ENCODE measurements around the gene MIGA1.
"Not testable (repeated sequence)": the region's sequence is repeated elsewhere in the genome, so short reads cannot be mapped to it uniquely, and the experiment has no call there.

MIGA1 gene, protein sequence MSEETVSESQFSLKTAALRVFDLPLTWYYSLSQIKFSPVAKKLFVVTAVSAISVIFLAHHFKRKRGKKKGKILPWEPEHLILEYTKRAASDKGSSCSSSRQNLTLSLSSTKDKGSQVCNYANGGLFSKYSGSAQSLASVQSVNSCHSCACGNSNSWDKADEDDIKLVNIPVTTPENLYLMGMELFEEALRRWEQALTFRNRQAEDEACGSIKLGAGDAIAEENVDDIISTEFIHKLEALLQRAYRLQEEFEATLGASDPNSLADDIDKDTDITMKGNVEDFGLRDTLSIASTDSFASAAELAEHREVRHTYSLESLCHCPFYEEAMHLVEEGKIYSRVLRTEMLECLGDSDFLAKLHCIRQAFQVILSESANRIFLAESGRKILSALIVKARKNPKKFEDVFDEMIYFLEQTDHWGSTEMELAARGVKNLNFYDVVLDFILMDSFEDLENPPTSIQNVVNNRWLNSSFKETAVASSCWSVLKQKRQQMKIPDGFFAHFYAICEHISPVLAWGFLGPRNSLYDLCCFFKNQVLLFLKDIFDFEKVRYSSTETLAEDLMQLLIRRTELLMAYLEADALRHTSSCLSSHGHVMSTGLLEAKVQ

DNA sequence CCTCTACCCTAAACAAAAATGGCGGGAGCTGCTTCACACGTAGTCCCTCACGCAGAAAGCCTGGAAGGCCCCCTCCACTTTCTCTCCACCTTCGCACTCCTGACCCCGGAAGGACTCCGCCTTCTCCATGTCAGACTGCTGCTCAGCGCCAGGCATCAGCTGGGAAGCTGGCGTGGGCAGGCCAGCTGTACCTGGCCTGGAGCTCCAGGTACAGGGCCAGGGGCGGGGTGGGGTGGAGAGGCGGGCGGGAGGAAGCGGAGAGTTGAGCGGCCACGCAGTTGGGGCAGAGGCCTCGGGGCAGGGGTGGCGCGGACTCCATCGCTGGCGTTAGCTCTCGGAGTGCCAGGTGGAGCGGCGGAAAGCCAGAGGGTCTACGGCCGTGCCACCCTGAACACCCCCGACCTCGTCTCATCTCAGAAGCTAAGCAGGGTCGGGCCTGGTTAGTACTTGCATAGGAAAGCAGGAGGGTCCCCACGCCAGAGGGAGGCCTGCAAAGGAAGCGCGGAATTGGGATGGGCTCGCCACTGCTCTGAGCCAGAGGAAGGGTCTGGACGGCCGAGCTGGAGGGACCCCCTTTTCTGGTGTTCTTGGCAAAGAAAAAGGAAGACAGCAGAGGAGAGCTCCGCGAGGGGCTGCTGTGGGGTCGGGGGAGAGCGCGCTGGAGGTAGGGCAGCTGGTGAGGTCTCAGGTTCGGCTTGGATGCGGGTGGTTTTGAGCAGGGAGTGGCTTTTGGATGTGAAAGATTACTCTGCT is at the start of gene MIGA1:
MIGA1 (plus strand) TSS at position 121 of the 753 bp plus-strand sequence. CDS start 3,604 bp downstream, outside the sequence.
- DNase-seq: peak; percentile 94

DNA sequence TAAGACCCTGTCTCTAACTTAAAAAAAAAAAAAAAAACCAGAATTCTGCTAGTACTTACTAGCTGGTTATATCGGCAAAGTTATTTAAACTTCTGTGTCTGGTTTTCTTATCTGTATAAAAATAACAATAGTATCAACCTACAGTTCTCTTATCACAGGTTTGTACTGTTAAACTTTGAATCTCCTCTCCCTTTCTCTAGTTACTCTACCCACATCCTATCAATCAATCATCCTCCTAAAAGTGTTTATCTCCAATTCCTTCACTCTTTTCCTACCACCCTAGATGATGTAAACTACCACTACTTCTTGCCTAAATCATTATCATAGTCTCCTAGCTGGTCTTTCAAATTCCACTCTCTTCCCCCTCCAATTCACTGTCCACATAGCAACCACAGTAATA is 47.4 kb upstream of the MIGA1 start:
- DNase-seq: no peak

- no peak for DNase-seq
These were observed 40.2 kb upstream of the MIGA1 start for GRCh38 chr1:77739235-77739634.

DNA sequence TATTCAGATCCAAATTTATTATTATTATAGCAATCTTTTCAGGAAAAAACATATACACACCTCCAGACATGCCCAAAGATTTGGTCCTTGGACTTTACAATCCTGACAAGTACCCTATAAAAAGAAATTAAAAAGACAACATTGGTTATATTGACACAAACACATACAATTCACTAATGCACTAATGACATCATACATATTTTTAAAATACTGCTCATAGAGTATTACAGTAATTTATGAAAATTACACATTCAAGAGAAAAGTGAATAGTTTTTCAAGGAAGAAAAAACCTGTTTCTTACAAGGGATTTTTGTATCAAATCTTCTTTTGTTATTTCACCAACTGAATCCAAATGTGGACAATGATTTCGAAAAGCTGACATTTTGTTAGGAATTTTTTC is 38.1 kb upstream of the MIGA1 start:
- no peak for DNase-seq

DNA sequence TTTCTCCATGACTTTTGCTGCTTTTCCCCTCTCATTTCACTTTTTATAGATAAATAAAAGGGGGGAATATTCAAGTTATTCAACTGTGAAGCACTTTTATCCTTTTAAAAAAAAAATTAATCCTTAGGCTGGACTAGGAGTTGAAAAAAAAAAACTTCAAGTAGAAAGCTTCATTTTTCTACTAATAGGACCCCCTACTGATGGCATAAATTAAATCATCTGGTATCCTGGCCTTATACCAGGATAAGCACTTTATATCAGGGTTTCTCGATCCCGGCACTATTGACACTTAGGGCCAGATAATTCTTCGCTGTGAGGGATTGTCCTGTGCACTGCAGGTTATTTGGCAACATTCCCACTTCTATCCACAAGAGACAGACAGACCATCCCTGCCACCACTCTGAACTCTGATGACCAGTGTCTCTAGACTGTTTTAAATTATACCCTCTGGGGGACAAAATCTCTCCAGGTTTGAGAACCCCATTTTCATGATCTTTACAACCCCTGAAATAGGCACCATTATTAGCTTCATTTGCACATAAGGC is 37.4 kb upstream of the MIGA1 start:
- no peak for DNase-seq

DNA sequence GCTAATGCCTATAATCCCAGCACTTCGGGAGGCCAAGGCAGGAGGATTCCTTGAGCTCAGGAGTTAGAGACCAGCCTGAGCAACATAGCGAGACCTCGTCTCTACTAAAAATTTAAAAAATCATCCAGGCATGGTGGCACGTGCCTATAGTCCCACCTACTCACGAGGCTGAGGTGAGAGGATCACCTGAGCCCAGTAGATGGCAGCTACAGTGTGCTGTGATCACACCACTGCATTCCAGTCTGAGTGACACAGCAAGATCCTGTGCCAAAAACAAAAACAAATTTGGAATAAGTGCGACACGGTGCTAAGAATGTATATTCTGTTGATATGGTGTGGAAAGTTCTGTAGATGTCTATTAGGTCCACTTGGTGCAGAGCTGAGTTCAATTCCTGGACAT is 34.9 kb upstream of the MIGA1 start:
- no peak for DNase-seq

GRCh38 chr1:77749489-77749888 is 30.0 kb upstream of the MIGA1 start:
- not testable (repeated sequence) for DNase-seq

- DNase-seq: no peak
These were observed 23.2 kb upstream of the MIGA1 start for GRCh38 chr1:77756052-77756754.

- DNase-seq: no peak
These were observed 22.3 kb upstream of the MIGA1 start for GRCh38 chr1:77757066-77757584.

- no peak for DNase-seq
These were observed 21.8 kb upstream of the MIGA1 start for GRCh38 chr1:77757603-77758002.

DNA sequence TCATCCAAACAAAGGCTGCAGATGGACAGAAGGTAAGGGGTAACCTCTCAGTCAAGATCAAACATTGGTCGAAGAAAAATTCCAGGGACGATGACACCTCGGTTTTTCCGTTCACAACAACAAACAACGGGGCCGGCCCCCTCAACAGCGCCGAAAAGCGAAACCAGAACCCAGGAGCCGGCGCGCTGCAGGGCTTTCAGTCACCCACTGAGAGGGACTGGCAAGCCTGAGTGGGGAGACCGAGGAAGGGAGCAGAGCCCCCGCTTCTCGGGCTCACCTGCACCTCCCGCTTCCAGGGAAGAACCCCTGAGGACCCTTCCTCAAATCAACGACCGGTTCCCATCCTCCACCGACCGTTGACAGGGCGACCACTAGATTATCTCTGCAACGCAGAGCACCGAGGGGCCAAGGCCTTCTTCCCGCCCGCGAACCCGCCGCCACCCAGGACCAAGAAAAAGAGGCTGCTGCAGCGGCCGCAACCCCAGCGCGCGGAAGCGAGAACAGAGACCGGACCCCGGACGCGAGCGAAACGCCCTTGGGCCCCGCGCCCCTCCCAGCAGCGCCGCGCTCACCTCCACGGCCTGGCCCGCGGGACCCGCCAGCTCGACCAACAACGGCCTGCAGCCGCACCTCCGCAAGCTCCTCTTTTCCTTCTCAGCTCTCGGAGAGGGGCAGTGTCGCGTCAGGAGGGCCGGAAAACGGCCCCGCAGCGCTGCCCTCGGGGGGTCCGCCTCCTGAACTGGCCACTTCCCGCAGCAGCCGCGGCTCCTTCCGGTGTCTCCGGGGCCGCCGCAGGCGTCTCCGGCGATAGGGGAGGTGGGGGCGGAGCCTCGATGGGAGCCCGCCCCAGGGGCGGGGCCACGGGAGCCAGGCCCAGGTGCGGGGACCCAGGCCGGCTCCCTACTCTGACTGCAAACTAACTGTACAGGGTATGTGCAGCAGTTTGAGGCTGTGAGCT is 20.1 kb upstream of the MIGA1 start, which contains the start of gene USP33:
USP33 (minus strand) TSS at position 782 of the 958 bp plus-strand sequence. CDS start 18,155 bp downstream, outside the sequence.
- peak; percentile 77 for DNase-seq

GRCh38 chr1:77762072-77762476 is 17.4 kb upstream of the MIGA1 start:
- no peak for DNase-seq

DNA sequence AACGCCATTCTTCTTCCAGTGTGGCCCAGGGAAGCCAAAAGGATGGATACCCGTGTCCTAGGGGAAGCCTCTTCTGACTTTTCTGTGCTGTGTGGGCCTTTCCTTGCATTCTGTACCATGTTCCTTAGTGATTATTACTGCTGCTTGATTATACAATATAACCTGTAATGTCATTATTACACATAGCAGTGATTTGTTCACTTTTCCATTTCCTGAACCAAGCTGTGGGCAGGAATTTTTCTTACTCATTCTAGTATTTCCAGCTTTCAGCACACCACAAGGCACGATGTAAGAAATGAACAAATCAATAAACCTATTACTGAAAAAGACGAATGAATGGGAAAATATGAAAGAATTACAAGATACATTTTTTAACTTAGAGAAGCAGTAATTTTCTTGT is 11.4 kb upstream of the MIGA1 start:
- no peak for DNase-seq

- DNase-seq: no peak
These were observed 3.3 kb upstream of the MIGA1 start for GRCh38 chr1:77776007-77776700.

DNA sequence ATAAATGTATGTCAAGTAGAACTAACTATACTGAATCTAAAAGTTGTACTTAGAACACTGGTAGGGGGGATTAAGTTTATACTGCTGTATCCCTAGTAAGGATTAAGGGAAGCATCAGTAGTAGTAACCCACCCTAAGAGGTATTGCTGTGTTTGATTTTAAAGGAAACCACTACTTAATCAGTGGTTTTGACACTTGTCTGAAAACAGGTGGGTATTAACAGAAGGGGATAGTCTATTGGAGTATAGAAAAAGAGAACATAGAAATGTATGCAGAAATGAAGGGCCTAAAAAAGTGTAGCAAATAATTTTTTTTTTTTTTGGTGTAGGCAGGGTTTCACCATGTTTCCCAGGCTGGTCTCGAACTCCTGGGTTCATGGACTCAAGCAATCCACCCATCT is 2.2 kb downstream of the MIGA1 start:
- no peak for DNase-seq

DNA sequence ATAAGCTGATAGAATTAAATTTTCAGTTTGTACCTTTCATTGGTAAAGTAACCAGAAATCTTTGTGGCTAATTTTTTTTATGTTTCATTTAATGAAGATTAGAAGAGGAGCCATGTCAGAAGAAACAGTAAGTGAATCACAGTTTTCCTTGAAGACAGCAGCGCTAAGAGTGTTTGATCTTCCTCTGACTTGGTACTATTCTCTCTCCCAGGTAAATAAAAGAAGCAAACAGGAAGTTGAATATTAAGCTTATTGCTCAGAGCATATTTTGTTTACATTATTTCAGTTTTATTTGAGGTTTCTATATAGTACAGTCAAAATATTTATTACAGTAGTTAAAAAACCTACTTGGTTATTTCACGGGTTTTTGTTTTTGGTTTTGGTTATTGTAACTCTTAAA is 3.7 kb downstream of the MIGA1 start:
- no peak for DNase-seq

DNA sequence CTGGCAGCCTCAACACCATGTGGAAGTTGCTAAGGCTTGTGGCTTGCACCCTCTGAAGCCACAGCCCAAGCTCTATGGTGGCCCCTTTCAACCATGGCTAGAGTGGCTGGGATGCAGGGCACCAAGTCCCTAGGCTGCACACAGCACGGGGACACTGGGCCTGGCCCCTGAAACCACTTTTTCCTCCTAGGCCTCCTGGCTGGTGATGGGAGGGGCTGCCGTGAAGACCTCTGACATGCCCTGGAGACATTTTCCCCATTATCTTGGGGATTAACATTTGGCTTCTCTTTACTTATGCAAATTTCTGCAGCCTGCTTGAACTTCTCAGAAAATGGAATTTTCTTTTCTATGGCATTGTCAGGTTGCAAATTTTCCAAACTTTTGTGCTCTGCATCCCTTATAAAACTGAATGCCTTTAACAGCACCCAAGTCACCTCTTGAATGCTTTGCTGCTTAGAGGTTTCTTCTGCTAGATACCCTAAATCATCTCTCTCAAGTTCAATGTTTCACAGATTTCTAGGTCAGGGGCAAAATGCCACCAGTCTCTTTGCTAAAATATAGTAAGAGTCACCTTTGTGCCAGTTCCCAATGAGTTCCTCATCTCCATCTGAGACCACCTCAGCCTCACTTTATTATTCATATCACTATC is 6.8 kb downstream of the MIGA1 start:
- not testable (repeated sequence) for DNase-seq

DNA sequence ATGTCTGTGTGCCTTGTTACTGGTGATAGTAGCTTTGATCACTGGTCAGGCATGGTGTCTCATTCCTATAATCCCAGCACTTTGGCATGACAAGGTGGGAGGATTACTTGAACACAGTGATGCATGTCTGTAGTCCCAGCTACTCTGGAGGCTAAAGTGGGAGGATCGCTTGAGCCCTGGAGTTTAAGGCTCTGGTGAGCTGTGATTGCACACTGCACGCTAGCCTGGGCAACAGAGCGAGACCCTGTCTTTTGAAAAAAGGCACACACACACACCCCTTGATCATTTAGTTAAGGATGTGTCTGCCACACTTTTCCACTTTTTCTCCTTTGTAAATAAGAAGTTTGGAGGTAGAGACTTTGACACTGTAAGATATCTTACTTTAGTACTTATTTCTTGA is 15.1 kb downstream of the MIGA1 start:
- DNase-seq: no peak

DNA sequence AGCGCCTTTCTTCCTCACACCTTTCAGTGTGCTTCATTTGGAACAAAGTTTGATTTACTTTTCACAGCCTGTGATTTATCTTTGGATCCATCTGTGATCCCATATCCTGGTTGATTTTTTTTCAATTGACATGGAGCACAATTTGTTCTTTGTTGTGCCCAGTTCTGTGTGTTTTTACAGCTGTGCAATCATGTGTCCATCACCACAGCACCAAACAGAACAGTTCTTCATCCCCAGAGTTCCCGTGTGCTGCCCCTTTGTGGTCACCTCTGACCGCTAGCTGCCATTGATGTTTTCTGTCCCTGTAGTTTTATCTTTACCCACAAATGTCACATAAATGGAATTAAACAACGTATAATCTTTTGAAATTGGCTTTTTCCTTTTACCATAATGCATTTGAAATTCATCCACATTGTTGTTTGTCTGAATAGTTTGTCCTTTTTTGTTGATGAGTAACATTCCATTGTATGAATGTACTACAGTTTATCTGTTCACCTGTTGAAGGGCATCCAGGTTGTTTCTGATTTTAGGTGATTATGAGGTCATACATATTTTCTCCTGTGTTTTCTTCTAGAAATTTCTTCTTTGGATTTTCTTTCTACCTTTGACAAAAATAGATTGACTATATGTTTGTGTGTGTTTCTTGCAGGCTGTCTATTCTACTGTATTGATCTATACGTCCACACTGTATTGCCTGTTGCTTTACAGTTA is 17.4 kb downstream of the MIGA1 start:
- no peak for DNase-seq
